ENCODE data around the gene FCAMR. TPM values are rescaled to one million over a fixed set of nuclear protein-coding genes. Genes with fewer than 3 reads are reported as not detected.

Gene FCAMR
- total and polyA plus RNA-seq, 2 donors (not counting 1 experiment from before 2014, with no cell fraction given): not detected

DNA sequence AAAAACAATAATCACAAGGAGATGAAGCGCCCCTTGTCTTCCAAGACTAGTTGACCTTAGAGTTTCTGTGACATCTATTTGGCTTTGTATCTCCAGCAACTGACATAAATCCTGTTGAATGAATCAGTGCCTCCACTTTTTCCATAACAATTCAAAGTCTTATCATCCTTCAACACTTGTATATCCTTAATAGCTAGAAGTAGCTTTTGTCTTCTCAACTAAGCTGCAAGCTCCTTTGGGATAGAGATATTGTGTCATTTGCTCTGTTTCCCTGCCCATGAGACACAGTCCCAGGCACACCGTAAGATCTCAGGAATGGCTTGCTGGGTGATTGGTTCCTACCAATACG lies 29.7 kb downstream of the FCAMR start:
- Histone ChIP-seq H3K9me3 (ENCODE audit: control extremely low read depth in 1 of 3, control insufficient read depth in 2 of 3, insufficient read depth in 1 of 3, low read length in 2 of 3) (no peaks in the 10 kb centered on the region), H3K4me3 (ENCODE audit: control extremely low read depth in 1 of 5, extremely low read depth in 1 of 5, insufficient read depth in 1 of 5, low read depth in 2 of 5, low read length in 4 of 5) (no peak overlapping the region), H3K27me3 (replicated peaks in 1 of 4; ENCODE audit: control extremely low read depth in 1 of 4, control insufficient read depth in 3 of 4, insufficient read depth in 4 of 4, low read length in 3 of 4) (peaks cover 0 to 4% (median 0%) of the 10 kb centered on the region in 4 experiments), H2AFZ (ENCODE audit: insufficient read depth, low read depth, low read length, poor library complexity, severe bottlenecking) (no peak overlapping the region), H3K27ac (ENCODE audit: low read length in 2 of 2) (no peak overlapping the region), H4K20me1 (ENCODE audit: control insufficient read depth, insufficient read depth, low read length, poor library complexity, severe bottlenecking) (no peaks in the 10 kb centered on the region), H3K4me1 (ENCODE audit: control insufficient read depth in 2 of 2, insufficient read depth in 2 of 2, low read length in 2 of 2) (no peaks in the 10 kb centered on the region), H3K79me2 (ENCODE audit: control insufficient read depth, insufficient read depth, low read length) (no peaks in the 10 kb centered on the region), H3K36me3 (replicated peaks in 1 of 2; ENCODE audit: control extremely low read depth in 1 of 2, control insufficient read depth in 1 of 2, extremely low read depth in 1 of 2, insufficient read depth in 2 of 2, low read length in 1 of 2) (no peaks in the 10 kb centered on the region), H3K4me2 (replicated peaks; ENCODE audit: low read depth, low read length, poor library complexity, severe bottlenecking) (no peak overlapping the region), H3K9ac (ENCODE audit: low read length) (no peak overlapping the region)
- Mint-ChIP-seq H3K9me3 (ENCODE audit: insufficient read depth) (no peaks in the 10 kb centered on the region), H3K27me3 (peaks cover 3% of the 10 kb centered on the region), H3K4me1 (no peaks in the 10 kb centered on the region), H3K4me3 (no peak overlapping the region), H3K27ac (no peak overlapping the region)
- DNase-seq (no peak), ATAC-seq (ENCODE audit: low read depth) (no peak)
- CTCF ChIA-PET: interaction anchor here (1.6 to 4.0 kb wide), 5 partner anchors 9 to 206 kb away, joined by 3 to 20 read pairs (median 6); partner anchors contain the start of gene FCAMR
- POLR2A ChIA-PET: no interaction called here
- intact Hi-C loops (cut with micrococcal nuclease): no loop called here
- TF ChIP-seq EZH2 (IDR thresholded peaks at IDR 0.05; ENCODE audit: borderline replicate concordance, insufficient read depth, low read depth, low read length, poor library complexity, severe bottlenecking): no peak
- TF ChIP-seq, protein P1, sequence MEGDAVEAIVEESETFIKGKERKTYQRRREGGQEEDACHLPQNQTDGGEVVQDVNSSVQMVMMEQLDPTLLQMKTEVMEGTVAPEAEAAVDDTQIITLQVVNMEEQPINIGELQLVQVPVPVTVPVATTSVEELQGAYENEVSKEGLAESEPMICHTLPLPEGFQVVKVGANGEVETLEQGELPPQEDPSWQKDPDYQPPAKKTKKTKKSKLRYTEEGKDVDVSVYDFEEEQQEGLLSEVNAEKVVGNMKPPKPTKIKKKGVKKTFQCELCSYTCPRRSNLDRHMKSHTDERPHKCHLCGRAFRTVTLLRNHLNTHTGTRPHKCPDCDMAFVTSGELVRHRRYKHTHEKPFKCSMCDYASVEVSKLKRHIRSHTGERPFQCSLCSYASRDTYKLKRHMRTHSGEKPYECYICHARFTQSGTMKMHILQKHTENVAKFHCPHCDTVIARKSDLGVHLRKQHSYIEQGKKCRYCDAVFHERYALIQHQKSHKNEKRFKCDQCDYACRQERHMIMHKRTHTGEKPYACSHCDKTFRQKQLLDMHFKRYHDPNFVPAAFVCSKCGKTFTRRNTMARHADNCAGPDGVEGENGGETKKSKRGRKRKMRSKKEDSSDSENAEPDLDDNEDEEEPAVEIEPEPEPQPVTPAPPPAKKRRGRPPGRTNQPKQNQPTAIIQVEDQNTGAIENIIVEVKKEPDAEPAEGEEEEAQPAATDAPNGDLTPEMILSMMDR (IDR thresholded peaks at IDR 0.05): no peak
- WGBS (ENCODE audit: insufficient coverage): 100% methylated on average over 2 of the region's 3 CpGs

DNA sequence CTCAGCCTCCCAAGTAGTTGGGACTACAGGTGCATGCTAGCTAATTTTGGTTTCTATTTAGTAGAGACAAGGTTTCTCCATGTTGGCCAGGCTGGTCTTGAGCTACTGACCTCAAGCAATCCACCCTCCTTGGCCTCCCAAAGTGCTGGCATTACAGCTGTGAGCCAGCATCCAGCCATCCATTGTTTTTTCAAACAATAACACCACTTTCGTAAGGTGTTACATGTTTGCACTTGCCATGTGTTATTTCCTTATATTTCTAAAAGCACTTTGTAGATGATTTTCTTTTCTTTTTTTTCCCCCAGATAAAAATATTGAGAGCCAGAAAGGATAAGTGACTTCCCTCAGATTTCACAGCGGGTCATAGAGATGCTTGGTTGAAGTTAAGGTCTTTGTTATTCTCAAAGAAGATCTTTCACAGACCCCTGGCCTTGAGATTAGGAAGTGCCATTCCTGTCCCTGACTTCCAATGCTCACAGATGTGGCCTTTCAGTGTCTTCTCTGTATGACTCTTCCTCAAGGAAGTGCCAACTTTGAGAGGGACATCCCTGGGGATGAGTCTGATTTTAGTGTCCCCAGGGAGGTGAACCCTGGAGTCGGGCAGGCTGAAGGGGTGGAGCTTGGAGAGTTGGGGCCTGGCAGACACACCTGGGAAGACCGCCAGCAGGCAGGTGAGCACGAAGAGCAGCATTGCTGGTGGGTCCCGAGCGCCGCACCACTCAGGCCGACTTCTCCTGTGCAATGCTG lies 30.2 kb downstream of the FCAMR start:
- no peak overlapping the region for H3K4me3 ChIP-seq (ENCODE audit: control extremely low read depth in 1 of 5, extremely low read depth in 1 of 5, insufficient read depth in 1 of 5, low read depth in 2 of 5, low read length in 4 of 5)
- no peak for DNase-seq
- no peak overlapping the region for H2AFZ ChIP-seq (ENCODE audit: insufficient read depth, low read depth, low read length, poor library complexity, severe bottlenecking)
- no peaks in the 10 kb centered on the region for H3K79me2 ChIP-seq (ENCODE audit: control insufficient read depth, insufficient read depth, low read length)
- H3K27ac ChIP-seq (ENCODE audit: low read length in 2 of 2): no peak overlapping the region
- no peaks in the 10 kb centered on the region for H3K36me3 ChIP-seq (replicated peaks in 1 of 2; ENCODE audit: control extremely low read depth in 1 of 2, control insufficient read depth in 1 of 2, extremely low read depth in 1 of 2, insufficient read depth in 2 of 2, low read length in 1 of 2)
- TF ChIP-seq, protein P1 (IDR thresholded peaks at IDR 0.05): no peak
- no peak for TF ChIP-seq EZH2 (IDR thresholded peaks at IDR 0.05; ENCODE audit: borderline replicate concordance, insufficient read depth, low read depth, low read length, poor library complexity, severe bottlenecking)
- no peaks in the 10 kb centered on the region for H3K9me3 ChIP-seq (ENCODE audit: control extremely low read depth in 1 of 3, control insufficient read depth in 2 of 3, insufficient read depth in 1 of 3, low read length in 2 of 3)
- Mint-ChIP-seq H3K4me1 (no peaks in the 10 kb centered on the region), H3K4me3 (no peak overlapping the region), H3K27me3 (peaks cover 3% of the 10 kb centered on the region), H3K9me3 (ENCODE audit: insufficient read depth) (no peaks in the 10 kb centered on the region), H3K27ac (no peak overlapping the region)
- intact Hi-C loops (cut with micrococcal nuclease): no loop called here
- WGBS (ENCODE audit: insufficient coverage): 93% methylated on average over 7 of the region's 9 CpGs
- POLR2A ChIA-PET: no interaction called here
- no peaks in the 10 kb centered on the region for H3K4me1 ChIP-seq (ENCODE audit: control insufficient read depth in 2 of 2, insufficient read depth in 2 of 2, low read length in 2 of 2)
- no peak overlapping the region for H3K9ac ChIP-seq (ENCODE audit: low read length)
- H3K4me2 ChIP-seq (replicated peaks; ENCODE audit: low read depth, low read length, poor library complexity, severe bottlenecking): no peak overlapping the region
- no peaks in the 10 kb centered on the region for H4K20me1 ChIP-seq (ENCODE audit: control insufficient read depth, insufficient read depth, low read length, poor library complexity, severe bottlenecking)
- no peak for ATAC-seq (ENCODE audit: low read depth)
- CTCF ChIA-PET: interaction anchor here (0.7 to 4.0 kb wide), 5 partner anchors 8 to 205 kb away, joined by 3 to 20 read pairs (median 6); partner anchors contain the start of gene FCAMR
- H3K27me3 ChIP-seq (replicated peaks in 1 of 4; ENCODE audit: control extremely low read depth in 1 of 4, control insufficient read depth in 3 of 4, insufficient read depth in 4 of 4, low read length in 3 of 4): peaks cover 0 to 4% (median 0%) of the 10 kb centered on the region in 4 experiments
